ENCODE results near the gene C12orf54.

C12orf54 gene

DNA sequence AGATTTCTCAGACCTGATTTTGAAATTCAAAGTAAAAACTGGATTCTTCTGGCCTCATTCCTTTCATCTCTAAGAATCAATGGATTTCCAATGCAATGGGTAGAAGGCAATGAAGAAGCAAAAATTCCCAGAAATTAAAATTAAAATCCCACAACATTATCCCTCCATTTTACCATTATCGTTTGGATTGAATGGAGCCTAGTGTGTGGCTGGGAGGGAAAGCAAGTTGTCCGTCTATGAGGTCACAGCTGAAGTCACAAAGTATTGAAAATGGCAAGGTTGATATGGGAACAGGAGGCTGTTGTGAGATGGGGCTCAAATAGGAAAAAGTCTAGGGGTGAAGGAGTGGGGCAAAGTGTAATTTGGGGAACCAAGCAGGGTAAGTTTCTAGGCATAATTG lies at the start of gene C12orf54:
Gene C12orf54, plus strand, starts transcription at position 301 of the 400 bp plus-strand sequence. CDS start 799 bp downstream, outside the sequence.
- no peak for TF ChIP-seq GATA2 (IDR thresholded peaks at IDR 0.05; ENCODE audit: low read depth, low read length)
- no peak for TF ChIP-seq GATA3 (IDR thresholded peaks at IDR 0.05; ENCODE audit: low read depth, low read length)

DNA sequence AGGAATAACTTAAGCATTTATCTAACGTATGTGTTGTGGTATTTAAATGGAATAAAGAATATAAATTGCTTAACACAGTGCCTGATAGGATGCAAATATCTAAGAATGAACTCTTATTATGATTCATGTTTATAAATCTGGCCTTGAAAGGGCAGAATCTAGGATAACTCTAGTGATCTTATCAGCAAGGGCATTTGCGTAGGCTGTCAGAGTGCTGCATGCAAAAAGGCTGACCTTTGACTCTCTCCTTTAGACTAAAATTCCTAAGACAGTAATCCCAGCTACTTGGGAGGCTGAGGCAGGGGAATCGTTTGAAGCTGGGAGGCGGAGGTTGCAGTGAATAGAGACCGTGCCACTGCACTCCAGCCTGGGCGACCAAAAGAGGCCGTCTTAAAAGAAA lies 41.2 kb upstream of the C12orf54 start:
- no peak for TF ChIP-seq GATA2 (IDR thresholded peaks at IDR 0.05; ENCODE audit: low read depth, low read length)
- no peak for TF ChIP-seq GATA3 (IDR thresholded peaks at IDR 0.05; ENCODE audit: low read depth, low read length)

DNA sequence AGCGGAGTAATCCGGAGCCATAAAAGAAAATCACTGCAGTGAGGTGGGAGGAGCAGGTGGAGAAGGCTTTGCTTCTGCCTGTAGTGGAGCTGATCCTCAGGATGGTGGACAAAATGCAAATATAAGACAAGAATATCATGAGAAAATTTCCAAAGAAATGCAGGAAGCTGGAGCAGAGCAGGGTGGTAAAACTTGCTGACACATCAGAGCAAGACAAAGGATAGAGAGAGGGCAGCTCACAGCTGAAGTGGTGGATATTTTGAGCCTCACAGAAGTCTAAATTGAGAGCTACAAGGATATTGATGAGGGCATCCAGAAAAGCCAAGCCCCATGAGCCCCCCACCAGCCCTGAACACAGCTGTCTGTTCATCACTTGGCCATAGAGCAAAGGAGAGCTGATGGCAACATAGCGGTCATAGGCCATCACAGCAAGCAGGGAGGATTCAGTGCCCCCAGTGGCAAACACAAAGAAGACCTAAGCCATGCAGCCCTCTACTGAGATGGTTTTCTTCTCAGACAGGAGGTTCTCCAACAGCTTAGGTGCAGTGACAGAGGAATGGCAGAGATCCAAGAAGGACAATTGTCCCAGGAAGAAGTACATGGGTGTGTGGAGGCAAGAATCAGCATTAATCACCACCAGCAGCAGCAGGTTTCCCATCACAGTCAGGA lies 40.0 kb upstream of the C12orf54 start:
- TF ChIP-seq GATA3 (IDR thresholded peaks at IDR 0.05; ENCODE audit: low read depth, low read length) (no peak), GATA2 (IDR thresholded peaks at IDR 0.05; ENCODE audit: low read depth, low read length) (no peak)

DNA sequence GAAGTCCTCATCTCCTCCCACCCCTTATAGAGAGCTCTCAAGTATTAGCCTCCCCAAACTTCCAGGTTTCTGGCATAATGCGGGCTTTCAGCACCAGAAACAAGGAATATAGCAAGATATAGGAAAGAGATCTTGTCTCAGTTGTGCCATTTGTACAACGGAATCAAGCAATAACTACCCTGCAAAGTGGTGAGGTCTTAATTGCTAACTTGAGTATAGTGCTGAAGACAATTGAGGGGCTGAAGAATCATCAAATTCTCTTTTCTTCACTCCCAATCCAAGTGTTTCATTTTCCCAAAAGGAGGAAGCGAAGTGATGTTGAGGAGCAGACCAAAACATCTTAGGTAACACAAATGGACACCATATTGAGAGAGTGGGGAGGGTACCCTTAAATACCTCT lies 36.8 kb upstream of the C12orf54 start:
- TF ChIP-seq GATA2 (IDR thresholded peaks at IDR 0.05; ENCODE audit: low read depth, low read length) (no peak), GATA3 (IDR thresholded peaks at IDR 0.05; ENCODE audit: low read depth, low read length) (no peak)

DNA sequence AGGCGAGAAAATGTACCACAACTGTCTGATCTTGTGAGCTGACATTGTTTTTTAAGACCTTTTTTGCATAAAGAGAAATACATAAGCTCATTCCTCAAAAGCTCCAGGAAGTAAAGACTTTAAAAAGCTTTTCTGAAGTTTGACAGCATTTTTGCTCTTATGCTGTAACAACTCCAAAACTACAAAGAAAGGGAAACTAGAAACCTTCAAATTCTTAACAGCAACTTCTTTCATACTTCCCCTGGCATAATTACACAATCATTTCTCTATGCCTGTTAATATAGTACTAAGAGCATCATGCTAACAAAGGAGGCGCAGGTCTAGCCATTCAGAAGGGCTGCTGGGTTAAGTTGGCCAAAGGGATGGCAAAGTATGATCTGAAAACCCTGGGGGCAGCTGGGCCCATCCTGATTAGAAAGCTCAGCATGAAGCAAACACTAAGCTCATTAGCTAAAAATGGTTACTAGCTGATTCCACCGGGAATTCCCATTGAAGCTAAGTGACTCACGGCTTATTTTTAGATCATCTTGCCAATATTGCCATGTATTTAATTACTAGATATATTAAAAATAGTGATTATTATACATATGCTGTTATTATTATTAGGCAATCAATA lies 36.0 kb upstream of the C12orf54 start:
- TF ChIP-seq GATA2 (IDR thresholded peaks at IDR 0.05; ENCODE audit: low read depth, low read length) (no peak), GATA3 (IDR thresholded peaks at IDR 0.05; ENCODE audit: low read depth, low read length) (no peak)

DNA sequence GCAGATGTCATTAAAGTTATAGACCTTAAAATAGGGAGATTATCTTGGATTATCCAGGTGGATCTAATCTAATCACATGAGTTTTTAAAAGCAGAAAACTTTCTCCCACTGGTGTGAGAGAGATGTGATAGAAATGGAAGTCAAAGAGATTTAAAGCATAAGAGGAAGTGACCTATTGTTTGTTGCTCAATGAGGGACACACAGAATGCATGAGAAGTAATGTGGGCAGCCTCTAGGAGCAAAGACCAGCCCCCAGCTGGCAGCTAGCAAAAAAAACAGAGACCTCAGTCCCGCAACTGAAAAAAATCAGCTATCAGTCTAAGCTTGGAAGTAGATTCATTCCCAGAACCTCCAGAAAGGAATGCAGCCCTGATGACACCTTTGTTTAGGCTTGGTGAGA lies 34.5 kb upstream of the C12orf54 start:
- TF ChIP-seq GATA2 (IDR thresholded peaks at IDR 0.05; ENCODE audit: low read depth, low read length) (no peak), GATA3 (IDR thresholded peaks at IDR 0.05; ENCODE audit: low read depth, low read length) (no peak)

DNA sequence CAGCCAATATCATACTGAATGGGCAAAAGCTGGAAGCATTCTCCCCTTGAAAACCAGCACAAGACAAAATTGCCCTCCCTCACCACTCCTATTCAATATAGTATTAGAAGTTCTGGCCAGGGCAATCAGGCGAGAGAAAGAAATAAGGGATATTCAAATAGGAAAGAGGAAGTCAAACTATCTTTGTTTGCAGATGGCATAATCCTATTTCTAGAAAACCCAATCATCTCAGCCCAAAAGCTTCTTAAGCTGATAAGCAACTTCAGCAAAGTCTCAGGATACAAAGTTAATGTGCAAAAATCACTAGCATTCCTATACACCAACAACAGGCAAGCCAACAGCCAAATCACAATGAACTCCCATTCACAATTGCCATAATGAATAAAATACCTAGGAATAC lies 30.9 kb upstream of the C12orf54 start:
- no peak for TF ChIP-seq GATA2 (IDR thresholded peaks at IDR 0.05; ENCODE audit: low read depth, low read length)
- TF ChIP-seq GATA3 (IDR thresholded peaks at IDR 0.05; ENCODE audit: low read depth, low read length), result no peak

DNA sequence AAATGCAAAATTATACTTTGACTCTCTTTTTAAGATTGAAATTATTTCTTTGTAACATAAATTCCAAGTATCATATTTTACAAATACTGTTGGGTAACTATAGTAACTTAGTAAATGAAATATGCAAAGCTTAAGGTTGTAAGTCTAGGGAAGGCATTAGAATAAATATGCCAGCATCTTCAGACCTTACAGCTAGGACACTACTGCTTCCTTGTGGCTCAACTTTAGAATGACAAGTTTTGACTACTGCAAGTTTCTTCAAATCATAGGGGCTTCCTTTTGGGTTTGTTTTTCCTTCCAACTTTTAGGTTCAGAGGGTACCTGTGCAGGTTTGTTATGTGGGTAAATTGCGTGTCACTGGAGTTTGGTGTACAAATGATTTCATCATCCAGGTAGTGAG lies 27.6 kb upstream of the C12orf54 start:
- TF ChIP-seq GATA3 (IDR thresholded peaks at IDR 0.05; ENCODE audit: low read depth, low read length) (no peak), GATA2 (IDR thresholded peaks at IDR 0.05; ENCODE audit: low read depth, low read length) (no peak)

DNA sequence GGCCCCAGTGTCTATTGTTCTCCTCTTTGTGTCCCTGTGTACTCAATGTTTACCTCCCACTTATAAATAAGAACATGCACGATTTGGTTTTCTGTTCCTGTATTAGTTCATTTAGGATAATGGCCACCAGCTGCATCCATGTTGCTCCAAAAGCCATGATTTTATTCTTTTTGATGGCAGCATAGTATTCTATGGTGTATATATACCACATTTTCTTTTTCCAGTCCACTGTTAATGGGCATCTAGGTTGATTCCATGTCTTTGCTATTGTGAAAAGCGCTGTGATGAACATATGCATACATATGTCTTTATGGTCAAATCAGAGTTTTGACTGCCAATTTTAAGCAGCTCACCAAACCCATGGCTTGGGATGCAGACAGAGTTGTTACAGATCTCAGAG lies 27.2 kb upstream of the C12orf54 start:
- no peak for TF ChIP-seq GATA2 (IDR thresholded peaks at IDR 0.05; ENCODE audit: low read depth, low read length)
- no peak for TF ChIP-seq GATA3 (IDR thresholded peaks at IDR 0.05; ENCODE audit: low read depth, low read length)

DNA sequence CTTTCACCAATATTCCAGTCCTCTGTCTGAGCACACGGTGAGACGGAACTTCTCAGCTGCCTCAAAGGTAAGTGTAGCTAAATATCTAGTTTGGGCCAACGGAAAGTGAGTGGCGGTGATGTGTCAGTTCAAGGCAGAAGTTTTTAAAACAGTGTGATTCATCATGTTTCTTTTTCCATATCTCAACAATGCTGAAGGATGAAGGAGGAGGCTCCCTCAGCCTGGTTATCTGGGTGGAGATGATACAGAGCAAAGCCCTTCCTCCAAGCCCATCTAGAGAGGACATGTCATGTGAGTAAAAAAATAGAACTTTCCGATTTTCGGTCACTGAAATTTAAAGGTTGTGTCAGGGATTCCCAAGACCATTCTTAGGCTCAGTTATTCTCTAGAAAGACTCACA lies 23.0 kb upstream of the C12orf54 start:
- no peak for TF ChIP-seq GATA3 (IDR thresholded peaks at IDR 0.05; ENCODE audit: low read depth, low read length)
- no peak for TF ChIP-seq GATA2 (IDR thresholded peaks at IDR 0.05; ENCODE audit: low read depth, low read length)

DNA sequence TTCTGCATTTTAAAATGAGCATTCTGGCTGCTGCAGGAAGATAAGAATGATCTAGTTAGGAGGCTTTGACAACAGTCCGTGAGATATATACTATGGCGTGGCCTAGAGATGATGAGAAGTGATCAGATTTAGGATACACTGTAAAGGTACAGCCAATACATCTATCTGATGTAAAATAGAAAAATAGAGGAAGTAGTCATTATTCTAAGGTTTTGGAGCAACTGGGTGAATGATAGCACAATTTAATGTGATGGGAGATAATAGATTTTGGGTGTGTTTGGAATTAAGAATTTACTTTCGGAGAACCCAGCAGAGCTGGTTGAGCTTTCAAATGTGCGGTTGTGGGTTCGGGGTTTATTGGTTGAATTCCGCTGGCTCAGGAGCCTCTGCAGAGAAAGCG lies 10.0 kb upstream of the C12orf54 start, which contains the start of gene ANP32D:
Gene ANP32D, plus strand, starts transcription at position 301 of the 400 bp plus-strand sequence. CDS start 106 bp downstream, outside the sequence.
- no peak for TF ChIP-seq GATA2 (IDR thresholded peaks at IDR 0.05; ENCODE audit: low read depth, low read length)
- TF ChIP-seq GATA3 (IDR thresholded peaks at IDR 0.05; ENCODE audit: low read depth, low read length), result no peak

DNA sequence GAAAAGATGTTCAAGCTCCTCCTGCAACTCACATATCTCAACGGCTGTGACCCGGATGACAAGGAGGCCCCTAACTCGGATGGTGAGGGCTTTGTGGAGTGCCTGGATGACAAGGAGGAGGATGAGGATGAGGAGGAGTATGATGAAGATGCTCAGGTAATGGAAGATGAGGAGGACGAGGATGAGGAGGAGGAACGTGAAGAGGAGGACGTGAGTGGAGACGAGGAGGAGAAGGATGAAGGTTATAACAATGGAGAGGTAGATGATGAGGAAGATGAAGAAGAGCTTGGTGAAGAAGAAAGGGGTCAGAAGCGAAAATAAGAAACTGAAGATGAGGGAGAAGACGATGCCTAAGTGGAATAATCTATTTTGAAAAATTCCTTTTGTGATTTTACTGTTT lies 9.2 kb upstream of the C12orf54 start:
- TF ChIP-seq GATA2 (IDR thresholded peaks at IDR 0.05; ENCODE audit: low read depth, low read length) (no peak), GATA3 (IDR thresholded peaks at IDR 0.05; ENCODE audit: low read depth, low read length) (no peak)

DNA sequence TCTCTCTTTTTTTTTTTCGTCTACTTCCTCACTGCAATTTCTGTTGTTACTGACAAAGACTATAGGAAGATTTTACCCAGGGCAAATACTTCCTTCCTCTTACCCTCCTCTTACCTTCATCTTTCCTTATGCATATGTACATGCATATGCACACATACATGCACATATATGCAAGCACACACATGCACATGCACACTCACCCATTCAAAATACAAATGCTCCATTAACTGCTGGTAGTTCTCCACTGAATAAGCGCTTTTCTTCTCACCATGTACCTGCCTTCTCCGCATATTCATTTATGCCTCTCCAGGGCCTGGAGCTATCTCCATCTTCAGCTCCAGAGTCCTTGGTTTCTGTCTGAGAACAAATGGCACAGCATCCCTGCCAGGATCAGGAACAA lies 632 bp downstream of the C12orf54 start:
- no peak for TF ChIP-seq GATA3 (IDR thresholded peaks at IDR 0.05; ENCODE audit: low read depth, low read length)

DNA sequence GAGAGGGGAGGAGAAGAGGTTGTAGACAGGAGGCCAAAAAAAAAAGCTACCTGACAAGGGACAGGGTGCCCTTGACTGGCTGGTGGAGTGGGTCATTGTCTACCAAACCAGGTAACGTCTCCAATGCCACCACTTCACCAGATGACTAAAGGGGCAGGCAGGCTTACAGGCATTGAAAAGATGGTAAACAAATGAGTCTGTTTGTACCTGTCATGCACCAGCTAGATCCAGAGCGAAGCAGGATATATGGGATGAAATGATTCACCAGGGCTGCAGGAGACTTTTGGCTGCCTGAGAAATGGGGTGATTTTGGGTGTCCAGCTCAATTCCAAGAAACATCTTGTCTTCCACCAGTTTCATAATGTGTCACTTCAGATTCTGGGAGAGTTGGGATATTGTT lies 4.0 kb downstream of the C12orf54 start:
- TF ChIP-seq GATA2 (IDR thresholded peaks at IDR 0.05; ENCODE audit: low read depth, low read length) (no peak), GATA3 (IDR thresholded peaks at IDR 0.05; ENCODE audit: low read depth, low read length) (no peak)

DNA sequence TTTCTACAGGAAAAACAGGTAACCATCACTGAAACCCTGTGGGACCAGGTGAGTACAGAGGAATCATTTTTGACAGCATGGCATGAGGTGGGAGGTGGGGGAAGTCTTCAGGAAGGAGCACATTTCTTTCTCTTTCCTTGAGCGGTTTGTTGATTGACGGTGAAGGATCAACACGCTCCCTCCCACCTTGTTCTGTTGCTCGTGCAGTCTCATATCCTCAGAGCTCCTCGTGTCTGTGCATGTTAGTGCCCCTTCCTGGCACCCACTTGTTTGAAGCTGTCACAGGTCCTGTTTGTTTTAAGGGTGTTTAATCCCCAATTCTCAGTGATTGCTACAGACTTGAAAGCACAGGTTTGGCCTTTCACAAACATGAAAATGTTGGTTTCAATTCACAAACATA lies 4.4 kb downstream of the C12orf54 start:
- no peak for TF ChIP-seq GATA3 (IDR thresholded peaks at IDR 0.05; ENCODE audit: low read depth, low read length)
- TF ChIP-seq GATA2 (IDR thresholded peaks at IDR 0.05; ENCODE audit: low read depth, low read length), result no peak

All from SH-SY5Y (cell line).